ENCODE results near the gene WDFY3. TPM values are rescaled to one million over a fixed set of nuclear protein-coding genes. Genes with fewer than 3 reads are reported as not detected.

The WDFY3 gene
- total RNA-seq, 1 donor from 2014 or later: 267 TPM

DNA sequence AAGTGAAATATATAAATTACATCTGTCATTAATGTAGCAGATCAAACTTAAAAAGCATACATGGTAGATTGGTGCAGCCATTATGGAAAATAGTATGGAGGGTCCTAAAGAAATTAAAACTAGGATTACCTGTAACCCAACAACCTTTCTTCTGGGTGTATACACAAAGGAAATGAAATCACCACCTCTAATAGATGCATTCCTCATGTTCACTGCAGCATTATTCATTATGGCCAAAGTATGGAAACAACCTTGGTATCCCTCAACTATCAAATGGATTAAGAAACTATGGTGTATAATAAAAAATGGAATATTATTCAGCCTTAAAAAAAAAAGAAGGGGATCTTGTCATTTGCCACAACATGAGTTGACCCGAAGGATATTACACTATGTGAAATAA, 13.7 kb downstream of the WDFY3 start:
- H3K9me3 Mint-ChIP-seq (ENCODE audit: unreplicated experiment): peaks cover 3% of the 10 kb centered on the region
- TF ChIP-seq, protein P1, sequence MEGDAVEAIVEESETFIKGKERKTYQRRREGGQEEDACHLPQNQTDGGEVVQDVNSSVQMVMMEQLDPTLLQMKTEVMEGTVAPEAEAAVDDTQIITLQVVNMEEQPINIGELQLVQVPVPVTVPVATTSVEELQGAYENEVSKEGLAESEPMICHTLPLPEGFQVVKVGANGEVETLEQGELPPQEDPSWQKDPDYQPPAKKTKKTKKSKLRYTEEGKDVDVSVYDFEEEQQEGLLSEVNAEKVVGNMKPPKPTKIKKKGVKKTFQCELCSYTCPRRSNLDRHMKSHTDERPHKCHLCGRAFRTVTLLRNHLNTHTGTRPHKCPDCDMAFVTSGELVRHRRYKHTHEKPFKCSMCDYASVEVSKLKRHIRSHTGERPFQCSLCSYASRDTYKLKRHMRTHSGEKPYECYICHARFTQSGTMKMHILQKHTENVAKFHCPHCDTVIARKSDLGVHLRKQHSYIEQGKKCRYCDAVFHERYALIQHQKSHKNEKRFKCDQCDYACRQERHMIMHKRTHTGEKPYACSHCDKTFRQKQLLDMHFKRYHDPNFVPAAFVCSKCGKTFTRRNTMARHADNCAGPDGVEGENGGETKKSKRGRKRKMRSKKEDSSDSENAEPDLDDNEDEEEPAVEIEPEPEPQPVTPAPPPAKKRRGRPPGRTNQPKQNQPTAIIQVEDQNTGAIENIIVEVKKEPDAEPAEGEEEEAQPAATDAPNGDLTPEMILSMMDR (IDR thresholded peaks at IDR 0.05; ENCODE audit: partially characterized antibody, unreplicated experiment): no peak
- peaks cover 1% of the 10 kb centered on the region for H3K27me3 Mint-ChIP-seq (ENCODE audit: unreplicated experiment)
- peaks cover 37% of the 10 kb centered on the region for H3K4me1 Mint-ChIP-seq (ENCODE audit: low read depth, unreplicated experiment)
- no peak overlapping the region for H3K4me3 Mint-ChIP-seq (ENCODE audit: unreplicated experiment)
- no peaks in the 10 kb centered on the region for H3K36me3 Mint-ChIP-seq (ENCODE audit: unreplicated experiment)
- no peak overlapping the region for H3K27ac Mint-ChIP-seq (ENCODE audit: unreplicated experiment)
- no peak for DNase-seq

DNA sequence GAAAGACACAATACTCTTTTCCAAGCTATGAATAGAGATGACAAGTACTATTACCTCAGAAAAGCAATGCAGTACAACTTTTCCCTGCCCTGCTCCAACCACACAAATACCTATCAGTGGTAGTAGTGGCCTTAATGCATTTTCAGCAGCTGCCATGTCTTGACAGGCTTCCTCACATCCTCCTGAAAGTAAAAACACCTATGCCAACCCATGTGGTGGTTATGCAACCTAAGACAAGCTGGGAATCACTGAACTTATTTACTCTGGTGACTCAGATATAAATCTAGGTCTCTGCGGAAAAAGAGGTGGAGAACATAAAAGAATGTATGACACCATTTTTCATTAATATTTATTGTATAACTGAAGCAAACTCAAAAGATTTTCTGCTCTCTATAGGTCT, 14.5 kb downstream of the WDFY3 start:
- no peak for DNase-seq
- H3K4me3 Mint-ChIP-seq (ENCODE audit: unreplicated experiment): no peak overlapping the region
- no peaks in the 10 kb centered on the region for H3K36me3 Mint-ChIP-seq (ENCODE audit: unreplicated experiment)
- no peak overlapping the region for H3K27ac Mint-ChIP-seq (ENCODE audit: unreplicated experiment)
- peaks cover 2% of the 10 kb centered on the region for H3K27me3 Mint-ChIP-seq (ENCODE audit: unreplicated experiment)
- TF ChIP-seq, protein P1 (IDR thresholded peaks at IDR 0.05; ENCODE audit: partially characterized antibody, unreplicated experiment): no peak
- H3K9me3 Mint-ChIP-seq (ENCODE audit: unreplicated experiment): peaks cover 3% of the 10 kb centered on the region
- H3K4me1 Mint-ChIP-seq (ENCODE audit: low read depth, unreplicated experiment): peaks cover 37% of the 10 kb centered on the region

DNA sequence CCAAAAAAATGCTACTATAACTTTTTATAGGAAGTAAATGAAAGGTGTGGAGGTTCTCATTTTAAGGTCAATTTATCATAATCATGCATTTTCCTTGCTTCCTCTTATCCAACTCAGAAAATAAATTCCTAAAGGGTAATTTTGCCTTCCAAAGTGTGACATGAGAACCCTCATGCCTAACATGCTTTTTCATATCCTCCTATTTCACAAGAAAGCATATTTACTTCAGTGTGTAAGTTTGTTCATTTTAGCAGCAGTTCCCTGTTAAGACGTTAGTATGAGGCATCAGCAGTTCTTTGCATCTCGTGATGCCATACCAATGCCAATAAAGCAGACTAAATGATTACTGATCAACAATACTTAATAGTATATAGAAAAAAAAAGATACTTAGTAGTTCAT, 18.4 kb downstream of the WDFY3 start:
- no peak for DNase-seq
- Mint-ChIP-seq H3K4me1 (ENCODE audit: low read depth, unreplicated experiment) (peaks cover 29% of the 10 kb centered on the region), H3K27ac (ENCODE audit: unreplicated experiment) (peak overlapping the region; percentile 68), H3K4me3 (ENCODE audit: unreplicated experiment) (no peak overlapping the region), H3K27me3 (ENCODE audit: unreplicated experiment) (peaks cover 3% of the 10 kb centered on the region), H3K9me3 (ENCODE audit: unreplicated experiment) (peaks cover 4% of the 10 kb centered on the region), H3K36me3 (ENCODE audit: unreplicated experiment) (peaks cover under 1% of the 10 kb centered on the region)
- TF ChIP-seq, protein P1 (IDR thresholded peaks at IDR 0.05; ENCODE audit: partially characterized antibody, unreplicated experiment): no peak

DNA sequence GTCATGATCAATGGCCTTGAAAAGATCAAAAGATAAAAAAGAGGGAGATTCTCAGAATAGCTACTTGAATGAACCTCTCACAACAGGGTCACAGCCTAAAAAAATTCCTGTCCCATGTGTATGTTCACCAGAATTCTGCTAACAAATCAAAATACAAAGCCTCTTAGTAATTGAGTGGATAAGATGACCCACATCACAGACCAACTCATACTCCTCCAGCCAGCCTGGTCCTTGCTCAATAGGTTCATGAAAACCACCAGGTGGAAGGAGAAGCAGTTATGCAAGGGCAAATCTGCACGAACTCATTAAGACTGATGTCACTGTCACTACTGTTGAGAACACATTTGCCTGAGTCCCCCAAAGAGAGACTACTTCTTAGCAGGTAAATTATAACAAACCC, 21.5 kb downstream of the WDFY3 start:
- H3K4me3 Mint-ChIP-seq (ENCODE audit: unreplicated experiment): no peak overlapping the region
- peaks cover 2% of the 10 kb centered on the region for H3K27me3 Mint-ChIP-seq (ENCODE audit: unreplicated experiment)
- H3K27ac Mint-ChIP-seq (ENCODE audit: unreplicated experiment): no peak overlapping the region
- no peak for DNase-seq
- H3K9me3 Mint-ChIP-seq (ENCODE audit: unreplicated experiment): peaks cover 9% of the 10 kb centered on the region
- peaks cover 10% of the 10 kb centered on the region for H3K36me3 Mint-ChIP-seq (ENCODE audit: unreplicated experiment)
- peaks cover 14% of the 10 kb centered on the region for H3K4me1 Mint-ChIP-seq (ENCODE audit: low read depth, unreplicated experiment)
- TF ChIP-seq, protein P1 (IDR thresholded peaks at IDR 0.05; ENCODE audit: partially characterized antibody, unreplicated experiment): no peak

DNA sequence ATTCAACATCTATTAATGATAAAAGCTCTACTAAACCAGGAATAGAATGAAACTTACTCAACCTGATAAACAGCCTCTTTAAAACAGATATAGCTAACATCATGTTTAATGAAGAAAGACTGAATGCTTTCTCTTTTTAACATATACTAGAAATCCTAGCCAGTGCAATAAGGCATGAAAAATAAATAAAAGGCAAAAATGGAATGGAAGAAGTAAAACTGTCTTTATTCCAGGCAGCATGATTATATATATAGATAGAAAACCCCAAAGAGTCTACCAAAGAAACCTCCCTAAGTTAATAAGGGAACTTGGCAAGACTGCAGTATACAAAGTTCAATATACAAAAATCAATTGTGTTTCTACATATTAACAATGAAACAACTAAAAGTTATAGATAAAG, 25.5 kb downstream of the WDFY3 start:
- no peak overlapping the region for H3K27ac Mint-ChIP-seq (ENCODE audit: unreplicated experiment)
- H3K4me1 Mint-ChIP-seq (ENCODE audit: low read depth, unreplicated experiment): peaks cover 20% of the 10 kb centered on the region
- TF ChIP-seq, protein P1 (IDR thresholded peaks at IDR 0.05; ENCODE audit: partially characterized antibody, unreplicated experiment): no peak
- H3K27me3 Mint-ChIP-seq (ENCODE audit: unreplicated experiment): peaks cover 3% of the 10 kb centered on the region
- no peak overlapping the region for H3K4me3 Mint-ChIP-seq (ENCODE audit: unreplicated experiment)
- no peak for DNase-seq
- peaks cover 12% of the 10 kb centered on the region for H3K9me3 Mint-ChIP-seq (ENCODE audit: unreplicated experiment)
- peaks cover 10% of the 10 kb centered on the region for H3K36me3 Mint-ChIP-seq (ENCODE audit: unreplicated experiment)

Measured in glutamatergic neuron (in vitro differentiated cells).